WTC11 (cell line): ENCODE measurements around the gene SEMA5B.

Experiments used
- GABPB1 ChIP-seq: sonication (generic); formaldehyde crosslinking; IDR thresholded peaks from 2 replicates; pipeline ENCODE4 v1.8.1; 2023; ENCODE audit warnings: mild to moderate bottlenecking, missing genetic modification reagents
- SMAD3 ChIP-seq: sonication (generic); formaldehyde crosslinking; IDR thresholded peaks from 2 replicates; pipeline ENCODE4 v1.8.0; 2022; ENCODE audit warnings: missing genetic modification reagents, mild to moderate bottlenecking, borderline replicate concordance
- SP1 ChIP-seq: sonication (generic); formaldehyde crosslinking; conservative IDR thresholded peaks from 2 replicates; pipeline ENCODE4 v1.8.1; 2022; ENCODE audit warnings: missing genetic modification reagents
- ZNF396 ChIP-seq: fragments of 250-450 bp; sonication (Bioruptor Pico); IDR thresholded peaks from 2 replicates; pipeline ENCODE4 v1.8.0; 2021; ENCODE audit warnings: mild to moderate bottlenecking, moderate library complexity, borderline replicate concordance
- TF ChIP-seq, protein P1 (sequence below): fragments of 200-600 bp; IDR thresholded peaks from 2 replicates; pipeline ENCODE4 v1.8.0; 2022; ENCODE audit warnings: antibody characterized with exemption
- TF ChIP-seq, protein P2 (sequence below): sonication (generic); formaldehyde crosslinking; IDR thresholded peaks from 2 replicates; pipeline ENCODE4 v1.8.0; 2022; ENCODE audit warnings: missing genetic modification reagents
- TF ChIP-seq, protein P3 (sequence below): sonication (generic); formaldehyde crosslinking; IDR thresholded peaks from 2 replicates; pipeline ENCODE4 v1.8.0; 2022; ENCODE audit warnings: mild to moderate bottlenecking, missing genetic modification reagents
- TF ChIP-seq, protein P4 (sequence below): sonication (generic); formaldehyde crosslinking; IDR thresholded peaks from 2 replicates; pipeline ENCODE4 v1.8.1; 2023; ENCODE audit warnings: mild to moderate bottlenecking, moderate library complexity, missing genetic modification reagents

DNA sequence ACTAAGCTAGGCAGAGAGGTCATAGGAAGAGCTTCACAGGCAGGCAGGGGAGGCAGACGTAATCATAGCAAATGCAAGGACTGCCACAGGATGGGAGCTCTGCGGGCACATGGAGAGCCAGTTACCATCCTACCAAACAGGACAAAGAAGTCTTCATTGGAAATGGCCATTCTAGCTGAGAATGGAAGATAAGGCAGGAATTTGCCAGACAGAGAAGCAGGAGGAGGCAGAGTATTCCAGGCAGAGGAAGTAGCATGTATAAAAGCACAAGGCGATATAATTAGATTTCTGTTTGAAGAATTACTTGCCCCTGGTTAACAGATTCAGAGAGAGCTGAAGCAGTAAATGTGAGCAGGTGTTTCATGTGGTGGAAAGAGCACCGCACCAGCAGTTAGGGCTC, 3.5 kb upstream of the SEMA5B start:
- TF ChIP-seq, protein P1, sequence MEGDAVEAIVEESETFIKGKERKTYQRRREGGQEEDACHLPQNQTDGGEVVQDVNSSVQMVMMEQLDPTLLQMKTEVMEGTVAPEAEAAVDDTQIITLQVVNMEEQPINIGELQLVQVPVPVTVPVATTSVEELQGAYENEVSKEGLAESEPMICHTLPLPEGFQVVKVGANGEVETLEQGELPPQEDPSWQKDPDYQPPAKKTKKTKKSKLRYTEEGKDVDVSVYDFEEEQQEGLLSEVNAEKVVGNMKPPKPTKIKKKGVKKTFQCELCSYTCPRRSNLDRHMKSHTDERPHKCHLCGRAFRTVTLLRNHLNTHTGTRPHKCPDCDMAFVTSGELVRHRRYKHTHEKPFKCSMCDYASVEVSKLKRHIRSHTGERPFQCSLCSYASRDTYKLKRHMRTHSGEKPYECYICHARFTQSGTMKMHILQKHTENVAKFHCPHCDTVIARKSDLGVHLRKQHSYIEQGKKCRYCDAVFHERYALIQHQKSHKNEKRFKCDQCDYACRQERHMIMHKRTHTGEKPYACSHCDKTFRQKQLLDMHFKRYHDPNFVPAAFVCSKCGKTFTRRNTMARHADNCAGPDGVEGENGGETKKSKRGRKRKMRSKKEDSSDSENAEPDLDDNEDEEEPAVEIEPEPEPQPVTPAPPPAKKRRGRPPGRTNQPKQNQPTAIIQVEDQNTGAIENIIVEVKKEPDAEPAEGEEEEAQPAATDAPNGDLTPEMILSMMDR: no peak
- TF ChIP-seq, protein P2, sequence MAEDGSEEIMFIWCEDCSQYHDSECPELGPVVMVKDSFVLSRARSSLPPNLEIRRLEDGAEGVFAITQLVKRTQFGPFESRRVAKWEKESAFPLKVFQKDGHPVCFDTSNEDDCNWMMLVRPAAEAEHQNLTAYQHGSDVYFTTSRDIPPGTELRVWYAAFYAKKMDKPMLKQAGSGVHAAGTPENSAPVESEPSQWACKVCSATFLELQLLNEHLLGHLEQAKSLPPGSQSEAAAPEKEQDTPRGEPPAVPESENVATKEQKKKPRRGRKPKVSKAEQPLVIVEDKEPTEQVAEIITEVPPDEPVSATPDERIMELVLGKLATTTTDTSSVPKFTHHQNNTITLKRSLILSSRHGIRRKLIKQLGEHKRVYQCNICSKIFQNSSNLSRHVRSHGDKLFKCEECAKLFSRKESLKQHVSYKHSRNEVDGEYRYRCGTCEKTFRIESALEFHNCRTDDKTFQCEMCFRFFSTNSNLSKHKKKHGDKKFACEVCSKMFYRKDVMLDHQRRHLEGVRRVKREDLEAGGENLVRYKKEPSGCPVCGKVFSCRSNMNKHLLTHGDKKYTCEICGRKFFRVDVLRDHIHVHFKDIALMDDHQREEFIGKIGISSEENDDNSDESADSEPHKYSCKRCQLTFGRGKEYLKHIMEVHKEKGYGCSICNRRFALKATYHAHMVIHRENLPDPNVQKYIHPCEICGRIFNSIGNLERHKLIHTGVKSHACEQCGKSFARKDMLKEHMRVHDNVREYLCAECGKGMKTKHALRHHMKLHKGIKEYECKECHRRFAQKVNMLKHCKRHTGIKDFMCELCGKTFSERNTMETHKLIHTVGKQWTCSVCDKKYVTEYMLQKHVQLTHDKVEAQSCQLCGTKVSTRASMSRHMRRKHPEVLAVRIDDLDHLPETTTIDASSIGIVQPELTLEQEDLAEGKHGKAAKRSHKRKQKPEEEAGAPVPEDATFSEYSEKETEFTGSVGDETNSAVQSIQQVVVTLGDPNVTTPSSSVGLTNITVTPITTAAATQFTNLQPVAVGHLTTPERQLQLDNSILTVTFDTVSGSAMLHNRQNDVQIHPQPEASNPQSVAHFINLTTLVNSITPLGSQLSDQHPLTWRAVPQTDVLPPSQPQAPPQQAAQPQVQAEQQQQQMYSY (CRISPR knock-in tag): no peak
- TF ChIP-seq GABPB1 (CRISPR knock-in tag) (no peak), SMAD3 (CRISPR knock-in tag) (no peak), ZNF396 (CRISPR knock-in tag) (no peak), SP1 (no peak)
- TF ChIP-seq, protein P3, sequence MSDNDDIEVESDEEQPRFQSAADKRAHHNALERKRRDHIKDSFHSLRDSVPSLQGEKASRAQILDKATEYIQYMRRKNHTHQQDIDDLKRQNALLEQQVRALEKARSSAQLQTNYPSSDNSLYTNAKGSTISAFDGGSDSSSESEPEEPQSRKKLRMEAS: no peak
- TF ChIP-seq, protein P4, sequence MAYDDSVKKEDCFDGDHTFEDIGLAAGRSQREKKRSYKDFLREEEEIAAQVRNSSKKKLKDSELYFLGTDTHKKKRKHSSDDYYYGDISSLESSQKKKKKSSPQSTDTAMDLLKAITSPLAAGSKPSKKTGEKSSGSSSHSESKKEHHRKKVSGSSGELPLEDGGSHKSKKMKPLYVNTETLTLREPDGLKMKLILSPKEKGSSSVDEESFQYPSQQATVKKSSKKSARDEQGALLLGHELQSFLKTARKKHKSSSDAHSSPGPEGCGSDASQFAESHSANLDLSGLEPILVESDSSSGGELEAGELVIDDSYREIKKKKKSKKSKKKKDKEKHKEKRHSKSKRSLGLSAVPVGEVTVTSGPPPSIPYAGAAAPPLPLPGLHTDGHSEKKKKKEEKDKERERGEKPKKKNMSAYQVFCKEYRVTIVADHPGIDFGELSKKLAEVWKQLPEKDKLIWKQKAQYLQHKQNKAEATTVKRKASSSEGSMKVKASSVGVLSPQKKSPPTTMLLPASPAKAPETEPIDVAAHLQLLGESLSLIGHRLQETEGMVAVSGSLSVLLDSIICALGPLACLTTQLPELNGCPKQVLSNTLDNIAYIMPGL (CRISPR knock-in tag): no peak
